ENCODE measurements around the gene TP63.

DNA sequence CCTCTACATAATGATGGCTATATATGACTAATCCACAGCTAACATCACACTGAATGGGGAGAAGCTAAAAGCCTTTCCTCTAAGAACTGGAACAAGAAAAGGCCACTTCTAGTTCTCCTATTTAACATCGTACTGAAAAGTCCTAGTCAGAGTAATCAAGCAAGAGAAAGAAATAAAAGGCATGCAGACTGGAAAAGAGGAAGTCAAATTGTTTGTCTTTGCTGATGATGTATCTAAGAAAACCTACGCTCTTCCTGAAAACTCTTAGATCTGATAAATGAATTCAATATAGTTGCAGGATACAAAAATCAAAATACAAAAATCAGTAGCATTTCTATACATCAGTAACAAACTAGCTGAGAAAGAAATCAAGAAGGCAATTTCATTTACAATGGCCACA lies 116.9 kb downstream of the TP63 start:
- TF ChIP-seq CTCF (IDR thresholded peaks at IDR 0.05; ENCODE audit: low read length) (no peak), EZH2 (IDR thresholded peaks at IDR 0.05; ENCODE audit: borderline replicate concordance, low read length) (no peak)
